Epithelial cell of prostate (primary cell): ENCODE measurements around the gene AGMO.

Experiments
- DNase-seq: peaks from one replicate; pipeline ENCODE4 v3.0.0-alpha.2; 2011; ENCODE audit warnings: low read depth, low spot score
- H3K27ac ChIP-seq: fragments of 450-650 bp; 2 replicates; pipeline ENCODE4 v1.5.1; 2017; ENCODE audit warnings: mild to moderate bottlenecking

Gene AGMO

DNA sequence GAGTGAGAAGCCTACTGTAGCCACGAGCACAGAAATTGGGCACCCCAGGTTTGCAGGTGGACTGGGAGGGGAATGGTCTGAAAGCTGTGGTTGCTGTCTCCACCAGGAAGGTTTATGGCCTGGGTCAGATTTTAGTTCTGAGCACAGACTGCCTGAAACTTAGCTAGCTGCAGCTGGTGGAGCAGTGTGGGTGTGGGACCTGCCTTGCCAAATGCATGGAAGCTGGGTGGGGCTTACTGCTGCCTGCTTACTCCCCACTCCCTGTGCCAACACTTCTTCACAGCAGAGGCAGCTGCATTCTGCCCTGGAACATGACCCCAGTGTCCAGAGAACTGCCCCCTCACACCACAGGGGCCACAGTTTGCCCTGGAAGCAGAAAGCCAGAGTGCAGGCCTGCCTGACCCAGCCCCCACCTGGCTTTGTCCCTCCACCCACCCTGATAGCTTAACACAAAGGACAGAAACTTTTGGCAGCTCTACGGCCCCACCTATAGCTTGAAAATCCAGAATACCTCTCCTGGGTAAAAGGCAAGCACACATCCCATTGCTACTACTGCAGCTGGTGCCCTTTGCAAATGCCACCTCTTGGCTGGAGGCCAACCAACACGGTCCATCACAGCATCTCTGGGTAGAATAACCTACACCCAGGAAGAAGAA is 281.6 kb downstream of the AGMO start:
- DNase-seq: no peak
- H3K27ac ChIP-seq: no peak overlapping the region

- no peak for DNase-seq
- no peak overlapping the region for H3K27ac ChIP-seq
Measured at GRCh38 chr7:15279640-15280039, 282.2 kb downstream of the AGMO start.

DNA sequence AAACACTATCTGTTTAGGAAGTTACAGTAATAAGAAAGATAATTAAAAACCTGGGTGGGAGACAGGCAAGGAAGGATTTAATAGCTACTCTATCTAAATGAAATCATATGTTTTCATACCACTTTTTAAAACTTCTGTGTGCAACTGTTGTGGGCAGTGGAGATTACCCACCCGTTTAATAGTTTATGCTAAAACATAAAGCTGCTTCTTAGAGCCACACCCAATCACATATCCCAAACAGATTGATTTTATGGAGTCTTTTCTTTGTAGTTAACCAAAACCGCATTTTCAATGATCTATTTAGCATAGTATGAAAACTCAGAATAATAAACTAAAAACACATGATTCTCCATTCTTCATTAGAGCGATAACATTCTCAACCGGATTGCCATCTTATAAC is 304.1 kb downstream of the AGMO start:
- DNase-seq: no peak
- no peak overlapping the region for H3K27ac ChIP-seq

DNA sequence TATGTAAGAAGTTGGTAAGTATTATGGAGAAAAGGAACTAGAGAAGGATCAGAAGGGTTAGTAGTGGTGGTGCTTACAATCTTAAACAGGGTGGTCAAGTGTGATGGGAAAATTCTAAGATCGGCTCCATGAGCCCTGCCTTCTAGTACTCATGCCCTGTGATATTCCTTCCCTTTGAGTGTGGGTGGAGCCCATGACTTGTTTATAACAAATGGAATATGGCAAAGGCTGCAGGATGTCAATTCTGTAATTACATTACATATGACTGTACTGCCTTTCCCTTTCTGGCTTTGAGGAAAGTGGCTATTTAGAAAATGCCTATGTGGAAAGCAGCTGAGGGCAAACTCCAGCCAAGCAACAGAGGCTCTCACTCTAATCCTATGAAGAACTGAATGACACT is 309.6 kb downstream of the AGMO start:
- no peak overlapping the region for H3K27ac ChIP-seq
- no peak for DNase-seq

DNA sequence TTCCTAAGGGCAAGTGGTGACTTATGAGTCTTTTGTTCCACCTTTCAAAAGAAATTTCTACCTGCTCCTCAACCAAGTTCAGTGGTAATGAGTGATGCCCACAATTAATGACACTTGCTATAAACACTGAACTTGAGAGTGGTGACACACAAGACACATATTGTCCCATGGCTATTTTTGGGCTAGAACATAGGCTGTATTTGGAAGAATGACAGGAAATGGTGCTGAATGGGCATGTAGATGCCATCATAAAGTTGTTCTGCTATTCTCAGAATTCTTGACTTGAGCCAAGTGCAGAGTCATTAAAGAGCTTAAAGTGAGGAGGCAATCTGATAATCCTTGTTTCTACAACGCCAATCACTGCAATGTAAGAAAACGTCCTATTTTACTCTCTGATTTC is 313.3 kb downstream of the AGMO start:
- no peak for DNase-seq
- H3K27ac ChIP-seq: no peak overlapping the region

GRCh38 chr7:15245831-15246230 is 316.0 kb downstream of the AGMO start:
- no peak for DNase-seq
- no peak overlapping the region for H3K27ac ChIP-seq

- no peak overlapping the region for H3K27ac ChIP-seq
- no peak for DNase-seq
Measured at GRCh38 chr7:15239801-15240200, 322.0 kb downstream of the AGMO start.

DNA sequence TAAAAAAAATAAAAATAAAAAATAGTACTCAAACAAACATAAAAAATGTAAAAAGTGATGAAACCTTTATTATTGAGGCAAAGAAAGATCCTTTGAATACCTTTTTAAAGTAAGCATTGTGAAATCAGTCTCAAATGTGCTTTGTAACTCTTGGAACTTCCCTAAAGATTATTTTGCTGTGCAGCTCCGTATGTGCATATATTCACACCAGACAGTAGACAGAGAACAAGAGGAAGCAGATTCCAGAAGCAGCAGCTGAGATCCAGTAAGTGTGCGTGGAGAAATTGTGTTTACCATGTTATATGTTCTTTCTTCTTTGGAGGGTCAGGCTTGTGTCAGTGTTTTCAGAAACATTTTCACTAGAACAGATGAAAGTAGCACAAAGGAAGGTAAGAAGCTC is 324.9 kb downstream of the AGMO start:
- no peak for DNase-seq

DNA sequence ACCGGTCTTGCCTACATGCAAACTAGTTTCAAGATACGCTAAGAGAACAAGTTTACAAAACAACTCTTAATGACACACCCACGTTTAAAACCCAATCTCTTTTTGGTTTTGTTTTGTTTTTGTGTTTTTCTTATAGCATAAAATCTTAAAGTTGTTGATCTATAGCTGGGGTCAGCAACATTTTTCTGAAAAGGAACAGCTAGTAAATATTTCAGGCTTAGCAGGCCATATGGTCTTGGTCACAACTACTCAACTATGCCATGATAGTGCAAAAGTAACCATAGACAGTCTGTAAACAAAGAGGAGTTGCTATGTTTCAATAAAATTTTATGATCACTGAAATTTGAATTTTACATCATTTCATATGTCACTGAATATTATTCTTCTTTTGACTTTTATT is 327.4 kb downstream of the AGMO start:
- DNase-seq: no peak
- no peak overlapping the region for H3K27ac ChIP-seq

More for the DNA sequence above, 324.9 kb downstream of the AGMO start:
- H3K27ac ChIP-seq: no peak overlapping the region

- DNase-seq: no peak
- H3K27ac ChIP-seq: no peak overlapping the region
Measured at GRCh38 chr7:15228831-15229230, 333.0 kb downstream of the AGMO start.

GRCh38 chr7:15225981-15226380 is 335.8 kb downstream of the AGMO start:
- DNase-seq: no peak
- no peak overlapping the region for H3K27ac ChIP-seq

DNA sequence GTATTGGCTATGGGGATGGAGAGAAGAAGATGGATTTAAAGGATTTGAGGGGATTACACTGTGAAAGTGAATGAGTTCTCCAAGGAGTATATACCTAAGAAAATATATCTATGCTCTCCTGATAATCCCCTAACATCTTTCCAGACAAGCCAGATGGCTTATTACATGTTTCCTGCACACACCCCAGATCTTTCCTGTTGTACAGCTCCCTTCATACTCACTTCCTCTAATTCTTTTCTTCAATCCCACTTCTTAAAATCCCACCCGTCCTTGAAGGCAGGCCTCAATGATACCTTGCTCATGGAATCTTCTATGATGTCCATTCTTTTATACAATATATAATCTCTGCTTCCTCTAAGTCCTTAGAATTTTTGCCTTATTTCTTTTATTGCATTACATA is 342.1 kb downstream of the AGMO start:
- no peak for DNase-seq
- H3K27ac ChIP-seq: no peak overlapping the region

DNA sequence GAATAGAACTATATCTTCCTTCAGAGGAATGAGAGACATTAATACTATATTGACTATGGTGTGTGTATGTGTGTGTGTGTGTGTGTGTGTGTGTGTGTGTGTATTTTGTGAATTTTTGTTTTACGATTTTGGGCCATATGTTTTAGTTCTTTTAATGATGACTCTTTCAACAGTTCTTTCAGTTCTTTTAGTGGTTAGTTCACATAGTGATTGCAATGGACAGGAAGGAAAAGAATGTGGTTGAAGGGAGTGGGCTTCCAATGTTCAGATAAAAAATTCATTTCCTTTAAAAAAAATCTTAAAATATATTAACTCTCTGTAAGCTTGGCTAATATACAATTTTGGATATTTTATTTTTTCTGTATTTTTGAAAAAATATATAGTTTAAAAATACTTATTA is 343.6 kb downstream of the AGMO start:
- no peak overlapping the region for H3K27ac ChIP-seq
- DNase-seq: no peak

- no peak for DNase-seq
- no peak overlapping the region for H3K27ac ChIP-seq
Measured at GRCh38 chr7:15215616-15216015, 346.2 kb downstream of the AGMO start.

DNA sequence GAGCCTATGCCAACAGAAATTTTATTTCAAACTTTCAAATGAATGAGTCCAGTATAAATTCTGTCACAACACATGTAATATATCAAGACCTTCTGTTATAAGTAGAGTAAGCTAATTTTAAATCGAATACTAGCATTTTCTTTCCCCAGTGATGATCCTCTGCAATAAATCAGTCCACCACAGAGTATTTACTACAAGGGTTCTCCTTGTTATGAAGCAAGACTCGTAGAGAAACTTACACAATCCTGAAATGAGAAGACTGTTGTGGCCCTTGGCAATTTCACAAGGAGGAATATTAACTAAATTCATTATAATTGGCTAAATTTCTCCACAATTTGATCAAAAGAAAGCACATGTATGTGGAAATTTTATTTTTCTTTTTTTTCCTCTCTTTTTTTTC is 346.8 kb downstream of the AGMO start:
- H3K27ac ChIP-seq: no peak overlapping the region
- DNase-seq: no peak

- H3K27ac ChIP-seq: no peak overlapping the region
- DNase-seq: no peak
Measured at GRCh38 chr7:15213093-15213492, 348.7 kb downstream of the AGMO start.

DNA sequence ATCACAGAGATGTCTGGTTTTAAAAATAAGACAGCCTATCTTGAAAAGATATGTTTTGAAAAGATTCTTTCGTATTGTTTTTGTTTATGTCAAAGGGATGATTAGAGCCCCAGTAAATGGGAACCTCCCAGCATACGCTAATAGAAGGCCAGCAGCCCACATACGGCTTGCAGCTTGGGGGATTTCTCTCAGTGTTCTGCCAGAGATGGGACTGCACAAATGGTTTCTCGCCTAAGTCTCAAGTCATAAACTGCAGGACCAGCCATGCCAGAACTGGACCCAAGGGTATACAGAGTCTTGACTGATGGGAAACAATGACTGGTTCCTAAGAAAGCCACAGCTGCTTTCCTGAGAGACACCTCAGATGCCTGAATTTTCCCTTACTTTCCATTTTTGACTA is 352.4 kb downstream of the AGMO start:
- no peak for DNase-seq
- no peak overlapping the region for H3K27ac ChIP-seq

DNA sequence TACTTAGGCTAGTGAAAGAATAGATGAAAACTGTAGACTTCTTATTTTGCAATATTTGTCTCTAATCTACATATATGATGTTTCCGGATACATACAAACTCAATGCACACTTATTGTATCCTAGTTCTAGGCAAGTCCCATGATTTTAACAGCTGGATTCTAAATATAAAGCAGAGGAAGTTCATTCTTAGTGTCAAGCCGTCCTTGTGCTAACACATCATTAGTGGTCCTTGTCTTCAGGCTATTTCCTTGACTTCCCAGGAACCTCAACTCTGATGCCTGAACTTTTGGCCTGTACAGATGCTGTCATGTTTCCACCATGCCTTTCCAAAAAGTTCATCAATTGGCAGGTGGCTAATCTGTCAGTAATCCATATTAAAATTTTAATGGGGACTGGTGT is 357.4 kb downstream of the AGMO start:
- no peak overlapping the region for H3K27ac ChIP-seq
- DNase-seq: no peak

- H3K27ac ChIP-seq: no peak overlapping the region
- DNase-seq: no peak
Measured at GRCh38 chr7:15199482-15199881, 362.3 kb downstream of the AGMO start.

DNA sequence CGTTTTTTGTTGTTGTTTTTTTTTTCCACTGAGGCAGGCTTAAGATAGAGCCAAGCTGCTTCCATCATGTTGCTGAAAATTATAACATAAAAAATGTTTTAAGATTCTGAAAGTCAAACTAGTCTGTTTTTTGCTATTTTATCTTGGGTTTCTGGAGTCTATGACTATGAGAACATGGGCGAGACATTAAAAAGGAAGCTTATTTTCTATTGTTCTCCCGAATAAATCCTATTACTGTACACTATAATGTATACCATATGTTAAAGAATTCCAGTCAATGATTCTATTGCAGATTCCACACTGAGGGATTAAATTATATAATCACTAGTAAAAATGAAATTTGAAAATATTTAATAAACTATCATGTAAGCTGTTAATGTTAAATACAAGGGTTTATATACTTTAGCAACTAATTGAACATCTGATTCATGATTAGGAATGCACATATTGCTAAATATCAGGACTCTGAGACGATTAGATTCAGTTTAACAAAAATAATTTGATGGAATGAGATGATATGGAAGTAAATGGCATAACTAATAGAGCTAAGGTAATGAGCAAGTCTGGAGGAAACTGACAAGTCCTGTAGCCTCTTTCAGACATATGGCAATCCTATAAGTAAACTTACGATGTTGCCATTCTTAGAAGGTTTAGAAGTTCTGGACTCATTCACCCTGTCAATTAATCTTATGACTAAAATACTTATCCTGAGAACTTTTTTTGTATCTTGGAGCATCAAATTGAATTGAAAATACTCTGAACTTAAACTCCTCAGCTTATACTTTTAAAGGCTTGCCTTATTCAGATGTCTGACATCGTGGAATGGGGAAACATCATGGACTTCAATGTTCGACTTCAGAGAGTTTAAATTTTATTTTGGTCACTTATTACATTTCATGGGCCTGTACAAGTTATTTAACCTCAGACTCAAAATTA is 364.5 kb downstream of the AGMO start:
- DNase-seq: no peak
- H3K27ac ChIP-seq: no peak overlapping the region

DNA sequence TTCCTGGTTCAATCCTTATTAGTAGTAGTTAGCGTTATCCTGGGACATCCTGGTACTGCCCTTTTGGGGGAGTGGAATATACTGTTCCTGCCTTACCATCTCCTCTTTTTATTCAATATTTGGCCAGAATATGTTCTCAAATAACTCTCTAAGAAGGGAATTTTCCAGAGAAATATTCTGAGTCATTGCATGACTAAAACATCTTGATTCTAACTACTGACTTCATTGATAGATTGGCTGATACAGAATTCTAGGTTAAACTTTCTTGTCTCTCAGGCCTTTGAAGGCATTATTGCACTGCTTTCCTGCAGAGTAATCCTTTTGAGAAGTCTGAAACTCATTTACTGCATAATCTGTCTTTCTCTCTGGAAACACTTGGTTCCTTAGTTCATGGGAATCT is 383.8 kb downstream of the AGMO start:
- DNase-seq: no peak
- H3K27ac ChIP-seq: no peak overlapping the region

- H3K27ac ChIP-seq: no peak overlapping the region
- no peak for DNase-seq
Measured at GRCh38 chr7:15176089-15176488, 385.7 kb downstream of the AGMO start.
